MCF 10A (cell line): ENCODE measurements around the gene RNASE9. TPM values are rescaled to one million over a fixed set of nuclear protein-coding genes. Genes with fewer than 3 reads are reported as not detected.
"Not testable (repeated sequence)": the region's sequence is repeated elsewhere in the genome, so short reads cannot be mapped to it uniquely, and the experiment has no call there.

Source experiments
- BruUV-seq: library from RNA; stranded (reverse); fragments of 400-500 nt; replicated peaks from 2 replicates; lab custom pipeline; 2021; lab: Mats Ljungman, UMichigan
- CTCF ChIA-PET: fragments of 300-600 bp; sonication (Branson Sonifier 250); formaldehyde crosslinking; extraction: SDS; loops from one replicate; lab custom pipeline; 2021; ENCODE audit warnings: antibody characterized with exemption, inconsistent platforms; lab: Yijun Ruan, JAX
- POLR2A ChIA-PET: fragments of 300-600, 350-650 bp; sonication (Branson Sonifier 250); formaldehyde crosslinking; extraction: SDS; loops from one replicate; lab custom pipeline; 2020; ENCODE audit warnings: antibody characterized with exemption, inconsistent platforms; lab: Yijun Ruan, JAX
- DNase-seq: peaks from one replicate; pipeline ENCODE4 v3.0.0-alpha.2; 2018; ENCODE audit not compliant: unreplicated experiment
- H3K27ac Mint-ChIP-seq: one replicate; pipeline ENCODE4 v1.8.0; 2022; ENCODE audit warnings: mild to moderate bottlenecking, low read depth, mixed read lengths; ENCODE audit not compliant: unreplicated experiment
- H3K27me3 Mint-ChIP-seq: one replicate; pipeline ENCODE4 v1.8.0; 2022; ENCODE audit warnings: mixed read lengths; ENCODE audit not compliant: insufficient read depth, unreplicated experiment
- H3K36me3 Mint-ChIP-seq: one replicate; pipeline ENCODE4 v1.8.0; 2022; ENCODE audit warnings: mild to moderate bottlenecking, moderate library complexity, mixed read lengths; ENCODE audit not compliant: insufficient read depth, unreplicated experiment
- H3K4me1 Mint-ChIP-seq: one replicate; pipeline ENCODE4 v1.8.0; 2022; ENCODE audit warnings: mixed read lengths; ENCODE audit not compliant: insufficient read depth, unreplicated experiment
- H3K4me3 Mint-ChIP-seq: one replicate; pipeline ENCODE4 v1.8.0; 2022; ENCODE audit warnings: mild to moderate bottlenecking, moderate library complexity, mixed read lengths; ENCODE audit not compliant: unreplicated experiment
- H3K9me3 Mint-ChIP-seq: one replicate; pipeline ENCODE4 v1.8.0; 2022; ENCODE audit warnings: mixed read lengths; ENCODE audit not compliant: unreplicated experiment
- CTCF ChIP-seq: fragments of 200-600 bp; IDR thresholded peaks from one replicate; pipeline ENCODE4 v1.8.0; 2022; ENCODE audit warnings: antibody characterized with exemption, mild to moderate bottlenecking; ENCODE audit not compliant: unreplicated experiment
- intact Hi-C: fragments of 100-400 bp; cut with micrococcal nuclease; formaldehyde crosslinking; loops from 2 replicates; pipeline ENCODE4 v1.14.1; 2022
- total RNA-seq: library from RNA; stranded (reverse); gene quantifications from 2 replicates; pipeline ENCODE4 v1.2.3, GENCODE V29; 2022

Gene RNASE9
- total RNA-seq, 1 experiment from 2014 or later = not detected

- DNase-seq = no peak
- no peaks in the 10 kb centered on the region for H3K27me3 Mint-ChIP-seq
- BruUV-seq = no TSS peak
- no peak overlapping the region for H3K27ac Mint-ChIP-seq
- TF ChIP-seq CTCF = no peak
- POLR2A ChIA-PET = no interaction called here
- H3K4me1 Mint-ChIP-seq = peaks cover 6% of the 10 kb centered on the region
- no peak overlapping the region for H3K4me3 Mint-ChIP-seq
- no peaks in the 10 kb centered on the region for H3K9me3 Mint-ChIP-seq
- no peaks in the 10 kb centered on the region for H3K36me3 Mint-ChIP-seq
- CTCF ChIA-PET = interaction anchor here (3.6 kb wide), 1 partner anchor 14 kb away, joined by 21 read pairs; no protein-coding TSS in a partner anchor
- intact Hi-C loops = no loop called here
Measured at GRCh38 chr14:20515846-20516245, 45.0 kb downstream of the RNASE9 start.

DNA sequence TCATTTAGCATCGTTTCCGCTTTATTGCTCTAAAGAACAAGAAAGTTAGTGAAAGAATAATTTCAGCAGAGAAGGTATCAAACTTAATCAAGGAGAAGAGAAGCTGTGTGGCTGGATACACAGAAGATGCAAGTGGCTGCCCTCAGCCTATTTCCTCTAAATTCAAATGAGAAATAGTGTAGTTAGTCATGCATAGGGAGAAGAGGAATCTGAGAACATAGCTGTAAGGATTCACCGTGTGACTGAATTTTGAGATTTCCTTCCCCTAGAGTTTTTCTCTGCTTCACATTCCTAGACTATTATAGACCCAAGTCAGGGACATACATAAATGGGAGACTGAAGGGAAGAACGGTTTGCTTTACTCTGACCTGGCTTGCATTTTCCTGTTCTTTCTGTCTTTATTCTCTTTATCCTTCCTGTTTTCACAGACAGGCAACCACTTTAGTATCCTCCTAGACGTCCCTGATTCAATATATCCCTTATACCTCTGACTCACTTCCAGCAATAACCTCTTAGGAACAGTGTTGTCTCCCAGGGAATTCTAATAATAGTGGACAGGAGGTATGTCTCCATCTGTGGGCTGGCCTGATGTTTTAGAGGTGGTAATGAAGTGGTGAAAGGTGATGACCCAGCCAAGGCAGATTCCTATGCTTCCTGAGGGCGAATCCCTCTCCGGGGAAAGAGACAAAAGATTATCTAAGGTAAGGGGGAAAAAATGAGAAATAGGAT, 48.5 kb downstream of the RNASE9 start:
- POLR2A ChIA-PET = no interaction called here
- no peak overlapping the region for H3K4me3 Mint-ChIP-seq
- H3K4me1 Mint-ChIP-seq = peaks cover 6% of the 10 kb centered on the region
- H3K27me3 Mint-ChIP-seq = no peaks in the 10 kb centered on the region
- H3K27ac Mint-ChIP-seq = no peak overlapping the region
- H3K36me3 Mint-ChIP-seq = no peaks in the 10 kb centered on the region
- DNase-seq = no peak
- no TSS peak for BruUV-seq
- CTCF ChIA-PET = interaction anchor here (0.6 kb wide), 1 partner anchor 24 kb away, joined by 3 read pairs; no protein-coding TSS in a partner anchor
- no peak for TF ChIP-seq CTCF
- intact Hi-C loops = no loop called here
- H3K9me3 Mint-ChIP-seq = no peaks in the 10 kb centered on the region

- Mint-ChIP-seq H3K4me1 (peaks cover 6% of the 10 kb centered on the region), H3K36me3 (no peaks in the 10 kb centered on the region), H3K27me3 (no peaks in the 10 kb centered on the region), H3K27ac (no peak overlapping the region), H3K4me3 (no peak overlapping the region), H3K9me3 (no peaks in the 10 kb centered on the region)
- POLR2A ChIA-PET = no interaction called here
- no TSS peak for BruUV-seq
- DNase-seq = no peak
- TF ChIP-seq CTCF = no peak
- intact Hi-C loops = no loop called here
- CTCF ChIA-PET = no interaction called here
Measured at GRCh38 chr14:20508367-20508766, 52.5 kb downstream of the RNASE9 start.

DNA sequence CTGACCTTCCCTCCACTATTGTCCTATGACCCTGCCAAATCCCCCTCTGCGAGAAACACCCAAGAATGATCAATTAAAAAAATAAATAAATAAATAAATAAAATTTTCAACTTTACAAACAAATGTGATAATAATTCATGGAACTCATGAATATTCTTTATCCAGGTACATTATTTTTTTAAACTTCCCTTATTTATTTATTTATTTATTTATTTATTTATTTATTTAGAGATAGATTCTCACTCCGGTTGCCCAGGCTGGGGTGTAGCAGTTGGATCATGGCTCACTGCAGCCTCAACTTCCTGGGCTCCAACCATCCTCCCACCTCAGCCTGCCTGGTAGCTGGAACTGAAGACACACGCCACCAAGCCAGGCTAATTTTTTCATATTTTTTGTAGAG, 53.3 kb downstream of the RNASE9 start:
- H3K36me3 Mint-ChIP-seq, DNase-seq, POLR2A ChIA-PET, H3K27me3 Mint-ChIP-seq, H3K4me1 Mint-ChIP-seq, BruUV-seq, CTCF ChIA-PET, H3K27ac Mint-ChIP-seq, H3K9me3 Mint-ChIP-seq, intact Hi-C loops, H3K4me3 Mint-ChIP-seq: not testable (repeated sequence)

DNA sequence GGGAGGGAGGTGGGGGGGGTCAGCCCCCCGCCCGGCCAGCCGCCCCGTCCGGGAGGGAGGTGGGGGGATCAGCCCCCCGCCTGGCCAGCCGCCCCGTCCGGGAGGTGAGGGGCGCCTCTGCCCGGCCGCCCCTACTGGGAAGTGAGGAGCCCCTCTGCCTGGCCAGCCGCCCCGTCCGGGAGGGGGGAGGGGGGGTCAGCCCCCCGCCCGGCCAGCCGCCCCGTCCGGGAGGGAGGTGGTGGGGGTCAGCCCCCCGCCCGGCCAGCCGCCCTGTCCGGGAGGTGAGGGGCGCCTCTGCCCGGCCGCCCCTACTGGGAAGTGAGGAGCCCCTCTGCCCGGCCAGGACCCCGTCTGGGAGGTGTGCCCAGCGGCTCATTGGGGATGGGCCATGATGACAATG, 54.1 kb downstream of the RNASE9 start:
- H3K9me3 Mint-ChIP-seq, H3K27me3 Mint-ChIP-seq, POLR2A ChIA-PET, H3K4me1 Mint-ChIP-seq, CTCF ChIA-PET, intact Hi-C loops, DNase-seq, BruUV-seq, H3K36me3 Mint-ChIP-seq, H3K4me3 Mint-ChIP-seq, H3K27ac Mint-ChIP-seq: not testable (repeated sequence)

DNA sequence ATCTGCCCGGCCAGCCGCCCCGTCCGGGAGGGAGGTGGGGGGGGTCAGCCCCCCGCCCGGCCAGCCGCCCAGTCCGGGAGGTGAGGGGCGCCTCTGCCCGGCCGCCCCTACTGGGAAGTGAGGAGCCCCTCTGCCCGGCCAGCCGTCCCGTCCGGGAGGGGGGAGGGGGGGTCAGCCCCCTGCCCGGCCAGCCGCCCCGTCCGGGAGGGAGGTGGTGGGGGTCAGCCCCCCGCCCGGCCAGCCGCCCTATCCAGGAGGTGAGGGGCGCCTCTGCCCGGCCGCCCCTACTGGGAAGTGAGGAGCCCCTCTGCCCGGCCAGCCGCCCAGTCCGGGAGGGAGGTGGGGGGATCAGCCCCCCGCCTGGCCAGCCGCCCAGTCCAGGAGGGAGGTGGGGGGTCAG, 54.6 kb downstream of the RNASE9 start:
- CTCF ChIA-PET, H3K9me3 Mint-ChIP-seq, H3K36me3 Mint-ChIP-seq, DNase-seq, POLR2A ChIA-PET, BruUV-seq, H3K27ac Mint-ChIP-seq, H3K27me3 Mint-ChIP-seq, H3K4me3 Mint-ChIP-seq, intact Hi-C loops, H3K4me1 Mint-ChIP-seq: not testable (repeated sequence)
